RWPE2 (cell line): ENCODE data around the gene ACTA1.

ENCODE experiments used
- ATAC-seq: fragments of 200-7000 bp; cut with Tn5 transposase; 3 replicates; pipeline ENCODE4 v1.9.1; 2021; ENCODE audit warnings: low read depth
- DNase-seq: peaks from one replicate; pipeline ENCODE4 v3.0.0-alpha.2; 2020; ENCODE audit warnings: low spot score
- H3K27ac ChIP-seq: fragments of 450-650 bp; 2 replicates; pipeline ENCODE4 v1.5.1; 2017; ENCODE audit warnings: mild to moderate bottlenecking; ENCODE audit not compliant: poor library complexity, severe bottlenecking
- H3K27me3 ChIP-seq: fragments of 250-450 bp; sonication (Bioruptor Pico); 2 replicates; pipeline ENCODE4 v1.5.1; 2021; ENCODE audit warnings: mild to moderate bottlenecking, moderate library complexity; ENCODE audit not compliant: insufficient read depth, poor library complexity, severe bottlenecking
- H3K36me3 ChIP-seq: fragments of 250-450 bp; sonication (Bioruptor Pico); 2 replicates; pipeline ENCODE4 v1.5.1; 2020; ENCODE audit warnings: low read depth, mild to moderate bottlenecking, moderate library complexity
- H3K4me1 ChIP-seq: fragments of 250-450 bp; sonication (Bioruptor Pico); 2 replicates; pipeline ENCODE4 v1.5.1; 2021; ENCODE audit warnings: mild to moderate bottlenecking, moderate library complexity; ENCODE audit not compliant: insufficient read depth, poor library complexity, severe bottlenecking
- H3K4me3 ChIP-seq: fragments of 250-450 bp; sonication (Bioruptor Pico); 2 replicates; pipeline ENCODE4 v1.5.1; 2021; ENCODE audit warnings: mild to moderate bottlenecking, moderate library complexity; ENCODE audit not compliant: severe bottlenecking
- H3K9me3 ChIP-seq: fragments of 250-450 bp; sonication (Bioruptor Pico); 2 replicates; pipeline ENCODE4 v1.5.1; 2021; ENCODE audit warnings: mild to moderate bottlenecking, moderate library complexity; ENCODE audit not compliant: severe bottlenecking
- CTCF ChIP-seq: fragments of 450-650 bp; IDR thresholded peaks from one replicate; pipeline ENCODE4 v1.5.1; 2017; ENCODE audit warnings: mild to moderate bottlenecking, moderate library complexity; ENCODE audit not compliant: poor library complexity, severe bottlenecking

Gene ACTA1

DNA sequence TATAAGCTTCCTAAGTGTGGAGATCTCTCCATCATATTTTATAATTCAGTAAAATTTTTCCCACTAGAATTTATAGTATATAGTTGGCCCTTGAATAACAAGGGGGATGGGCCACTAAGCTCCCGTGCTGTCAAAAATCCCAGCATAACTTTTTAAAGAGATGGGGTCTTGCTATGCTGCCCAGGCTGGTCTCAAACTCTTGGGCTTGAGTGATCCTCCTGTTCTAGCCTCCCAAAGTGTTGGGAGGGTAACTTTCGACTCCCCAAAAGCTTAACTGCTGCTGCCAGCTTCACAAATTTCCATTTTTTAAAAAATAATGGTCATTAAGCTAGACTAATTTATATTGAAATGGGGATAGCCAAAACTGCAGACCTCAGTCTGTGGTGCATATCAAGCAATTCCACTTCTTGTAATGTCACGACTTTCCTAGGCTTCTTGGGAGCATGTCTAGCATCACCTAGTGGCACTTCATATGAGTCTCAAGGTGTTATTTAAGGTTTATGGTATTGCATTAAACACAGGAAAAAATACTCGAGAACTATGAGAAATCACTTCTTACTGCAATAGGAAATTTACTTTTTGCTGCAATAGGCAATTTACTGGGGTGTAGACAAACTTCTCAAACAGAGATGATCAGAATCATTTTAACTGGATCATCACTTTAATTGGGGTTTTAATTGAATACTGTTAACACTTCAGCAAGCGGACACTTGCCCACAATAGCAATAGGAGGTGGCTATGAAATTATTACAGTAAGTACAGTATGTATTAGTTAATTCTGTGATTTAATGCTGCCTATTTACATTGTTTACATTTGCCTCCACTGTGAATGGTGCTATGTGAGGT is 19.3 kb upstream of the ACTA1 start:
- TF ChIP-seq CTCF = peak; percentile 40
- no peak overlapping the region for H3K27ac ChIP-seq
- H3K4me1 ChIP-seq = no peaks in the 10 kb centered on the region
- DNase-seq (no peak), ATAC-seq (no peak)
- H3K36me3 ChIP-seq = no peaks in the 10 kb centered on the region; the same call in 1 of the 2 replicates
- H3K9me3 ChIP-seq = no peaks in the 10 kb centered on the region
- no peak overlapping the region for H3K4me3 ChIP-seq
- no peaks in the 10 kb centered on the region for H3K27me3 ChIP-seq

DNA sequence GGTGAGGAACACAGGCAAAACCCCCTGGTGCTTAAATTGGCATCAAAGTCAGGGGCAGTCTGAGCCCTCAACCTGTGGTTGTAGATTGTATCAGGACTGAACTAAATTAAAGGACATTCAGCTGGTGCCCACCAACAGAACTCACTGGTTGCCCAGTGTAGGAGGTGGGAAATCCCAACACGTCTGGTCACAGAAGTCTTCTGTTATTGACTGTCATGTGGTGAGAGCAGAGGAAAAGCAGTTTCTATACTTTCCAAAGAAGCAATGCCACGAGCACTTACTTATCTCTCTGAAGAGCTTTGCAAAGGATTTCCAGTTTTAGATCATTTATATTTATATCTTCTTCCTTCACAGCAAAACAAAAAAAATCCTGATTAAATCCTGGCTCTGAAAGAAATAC is 15.0 kb upstream of the ACTA1 start:
- H3K9me3 ChIP-seq = no peaks in the 10 kb centered on the region
- H3K27ac ChIP-seq = no peak overlapping the region
- no peaks in the 10 kb centered on the region for H3K4me1 ChIP-seq
- no peak for DNase-seq
- TF ChIP-seq CTCF = no peak
- no peaks in the 10 kb centered on the region for H3K27me3 ChIP-seq
- H3K4me3 ChIP-seq = no peak overlapping the region
- ATAC-seq = no peak
- H3K36me3 ChIP-seq = no peaks in the 10 kb centered on the region; the same call in 1 of the 2 replicates

GRCh38 chr1:229448354-229448753 is 14.5 kb upstream of the ACTA1 start:
- ATAC-seq (no peak), DNase-seq (no peak)
- Histone ChIP-seq H3K27ac (no peak overlapping the region), H3K4me1 (no peaks in the 10 kb centered on the region), H3K36me3 (no peaks in the 10 kb centered on the region; the same call in 1 of the 2 replicates), H3K27me3 (no peaks in the 10 kb centered on the region), H3K4me3 (no peak overlapping the region), H3K9me3 (no peaks in the 10 kb centered on the region)
- no peak for TF ChIP-seq CTCF

- no peak for ATAC-seq
- no peak for TF ChIP-seq CTCF
- H3K36me3 ChIP-seq = no peaks in the 10 kb centered on the region; the same call in 1 of the 2 replicates
These were observed 13.9 kb upstream of the ACTA1 start for GRCh38 chr1:229447809-229448252.

DNA sequence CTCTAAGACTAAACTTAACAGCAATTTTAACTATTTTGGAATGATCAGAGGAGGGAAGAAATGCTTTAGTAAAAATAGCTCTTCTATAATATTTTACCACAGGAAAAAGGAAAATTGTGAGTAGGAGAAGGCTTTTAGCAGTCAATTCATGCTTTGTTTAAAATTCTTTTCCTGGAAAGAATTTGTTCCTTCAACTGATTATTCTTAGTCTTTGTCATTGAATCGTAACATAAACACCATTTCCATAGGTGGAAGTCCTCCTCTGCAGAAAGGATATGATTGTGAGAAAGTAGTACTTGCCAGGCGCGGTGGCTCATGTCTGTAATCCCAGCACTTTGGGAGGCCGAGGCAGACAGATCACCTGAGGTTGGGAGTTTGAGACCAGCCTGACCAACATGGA is 11.9 kb upstream of the ACTA1 start:
- Histone ChIP-seq H3K4me1 (no peaks in the 10 kb centered on the region), H3K27ac (no peak overlapping the region), H3K36me3 (peaks cover 3% of the 10 kb centered on the region; the same call in 1 of the 2 replicates), H3K27me3 (no peaks in the 10 kb centered on the region), H3K4me3 (no peak overlapping the region), H3K9me3 (no peaks in the 10 kb centered on the region)
- no peak for DNase-seq
- TF ChIP-seq CTCF = no peak
- ATAC-seq = no peak

More at GRCh38 chr1:229447809-229448252, 13.9 kb upstream of the ACTA1 start:
- no peaks in the 10 kb centered on the region for H3K4me1 ChIP-seq
- no peak overlapping the region for H3K4me3 ChIP-seq
- H3K27me3 ChIP-seq = no peaks in the 10 kb centered on the region
- no peaks in the 10 kb centered on the region for H3K9me3 ChIP-seq
- H3K27ac ChIP-seq = no peak overlapping the region
- no peak for DNase-seq
